Neural cell (in vitro differentiated cells): Measurements from ENCODE around the gene STX18.

Experiments used
- EP300 ChIP-seq: fragments of 450-650 bp; conservative IDR thresholded peaks from 2 replicates; pipeline ENCODE4 v1.6.1; 2014; ENCODE audit warnings: antibody characterized with exemption, mild to moderate bottlenecking, moderate library complexity; ENCODE audit not compliant: poor library complexity, severe bottlenecking
- EZH2 ChIP-seq: fragments of 200-600, 300-800 bp; shearing (Covaris generic), sonication (generic); IDR thresholded peaks from 2 replicates; pipeline ENCODE4 v1.6.1; 2014; ENCODE audit warnings: antibody characterized with exemption, low read length, borderline replicate concordance, mild to moderate bottlenecking; ENCODE audit not compliant: insufficient read depth, poor library complexity, severe bottlenecking
- MXI1 ChIP-seq: fragments of 450-650 bp; conservative IDR thresholded peaks from 2 replicates; pipeline ENCODE4 v1.6.1; 2014; ENCODE audit warnings: antibody characterized with exemption, mild to moderate bottlenecking; ENCODE audit not compliant: poor library complexity, severe bottlenecking
- POLR2AphosphoS5 ChIP-seq: IDR thresholded peaks from 2 replicates; pipeline ENCODE4 v1.6.1; 2012
- RAD21 ChIP-seq: fragments of 450-650 bp; conservative IDR thresholded peaks from 2 replicates; pipeline ENCODE4 v1.6.1; 2014; ENCODE audit warnings: antibody characterized with exemption, mild to moderate bottlenecking, moderate library complexity
- SMC3 ChIP-seq: fragments of 450-650 bp; conservative IDR thresholded peaks from 2 replicates; pipeline ENCODE4 v1.6.1; 2014; ENCODE audit warnings: antibody characterized with exemption, mild to moderate bottlenecking, moderate library complexity; ENCODE audit not compliant: poor library complexity
- TAF1 ChIP-seq: IDR thresholded peaks from 2 replicates; pipeline ENCODE4 v1.6.1; 2012; ENCODE audit warnings: low read depth
- TF ChIP-seq, protein P1 (sequence below): fragments of 450-650 bp; IDR thresholded peaks from 2 replicates; pipeline ENCODE4 v1.5.1; 2014; ENCODE audit warnings: antibody characterized with exemption, mild to moderate bottlenecking, moderate library complexity; ENCODE audit not compliant: poor library complexity, severe bottlenecking
- TF ChIP-seq, protein P2 (sequence below): IDR thresholded peaks from 2 replicates; pipeline ENCODE4 v1.6.1; 2012; ENCODE audit warnings: borderline replicate concordance

DNA sequence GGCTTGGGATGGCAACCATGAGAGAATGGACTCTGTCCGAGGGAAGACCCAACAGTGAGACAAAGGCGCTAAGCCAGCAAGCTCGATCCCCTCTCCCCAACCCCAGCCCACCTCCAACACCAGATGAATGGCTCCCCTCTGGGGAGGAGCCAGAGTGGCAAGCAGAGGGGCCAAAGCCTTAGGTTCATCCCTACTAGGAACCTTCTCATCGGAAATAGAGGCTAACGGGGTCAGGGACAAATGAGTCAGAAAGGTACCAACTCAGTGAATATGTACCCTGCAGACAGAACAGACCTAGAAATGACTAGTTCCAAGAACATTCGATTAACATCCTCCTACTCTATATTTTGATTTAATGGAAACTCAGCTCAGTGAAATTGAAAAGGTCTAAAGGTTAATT, 81.1 kb downstream of the STX18 start:
- TF ChIP-seq, protein P1, sequence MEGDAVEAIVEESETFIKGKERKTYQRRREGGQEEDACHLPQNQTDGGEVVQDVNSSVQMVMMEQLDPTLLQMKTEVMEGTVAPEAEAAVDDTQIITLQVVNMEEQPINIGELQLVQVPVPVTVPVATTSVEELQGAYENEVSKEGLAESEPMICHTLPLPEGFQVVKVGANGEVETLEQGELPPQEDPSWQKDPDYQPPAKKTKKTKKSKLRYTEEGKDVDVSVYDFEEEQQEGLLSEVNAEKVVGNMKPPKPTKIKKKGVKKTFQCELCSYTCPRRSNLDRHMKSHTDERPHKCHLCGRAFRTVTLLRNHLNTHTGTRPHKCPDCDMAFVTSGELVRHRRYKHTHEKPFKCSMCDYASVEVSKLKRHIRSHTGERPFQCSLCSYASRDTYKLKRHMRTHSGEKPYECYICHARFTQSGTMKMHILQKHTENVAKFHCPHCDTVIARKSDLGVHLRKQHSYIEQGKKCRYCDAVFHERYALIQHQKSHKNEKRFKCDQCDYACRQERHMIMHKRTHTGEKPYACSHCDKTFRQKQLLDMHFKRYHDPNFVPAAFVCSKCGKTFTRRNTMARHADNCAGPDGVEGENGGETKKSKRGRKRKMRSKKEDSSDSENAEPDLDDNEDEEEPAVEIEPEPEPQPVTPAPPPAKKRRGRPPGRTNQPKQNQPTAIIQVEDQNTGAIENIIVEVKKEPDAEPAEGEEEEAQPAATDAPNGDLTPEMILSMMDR = no peak
- TF ChIP-seq RAD21 (no peak), TAF1 (no peak), POLR2AphosphoS5 (no peak), EP300 (no peak), EZH2 (no peak), SMC3 (no peak), MXI1 (no peak)
- TF ChIP-seq, protein P2, sequence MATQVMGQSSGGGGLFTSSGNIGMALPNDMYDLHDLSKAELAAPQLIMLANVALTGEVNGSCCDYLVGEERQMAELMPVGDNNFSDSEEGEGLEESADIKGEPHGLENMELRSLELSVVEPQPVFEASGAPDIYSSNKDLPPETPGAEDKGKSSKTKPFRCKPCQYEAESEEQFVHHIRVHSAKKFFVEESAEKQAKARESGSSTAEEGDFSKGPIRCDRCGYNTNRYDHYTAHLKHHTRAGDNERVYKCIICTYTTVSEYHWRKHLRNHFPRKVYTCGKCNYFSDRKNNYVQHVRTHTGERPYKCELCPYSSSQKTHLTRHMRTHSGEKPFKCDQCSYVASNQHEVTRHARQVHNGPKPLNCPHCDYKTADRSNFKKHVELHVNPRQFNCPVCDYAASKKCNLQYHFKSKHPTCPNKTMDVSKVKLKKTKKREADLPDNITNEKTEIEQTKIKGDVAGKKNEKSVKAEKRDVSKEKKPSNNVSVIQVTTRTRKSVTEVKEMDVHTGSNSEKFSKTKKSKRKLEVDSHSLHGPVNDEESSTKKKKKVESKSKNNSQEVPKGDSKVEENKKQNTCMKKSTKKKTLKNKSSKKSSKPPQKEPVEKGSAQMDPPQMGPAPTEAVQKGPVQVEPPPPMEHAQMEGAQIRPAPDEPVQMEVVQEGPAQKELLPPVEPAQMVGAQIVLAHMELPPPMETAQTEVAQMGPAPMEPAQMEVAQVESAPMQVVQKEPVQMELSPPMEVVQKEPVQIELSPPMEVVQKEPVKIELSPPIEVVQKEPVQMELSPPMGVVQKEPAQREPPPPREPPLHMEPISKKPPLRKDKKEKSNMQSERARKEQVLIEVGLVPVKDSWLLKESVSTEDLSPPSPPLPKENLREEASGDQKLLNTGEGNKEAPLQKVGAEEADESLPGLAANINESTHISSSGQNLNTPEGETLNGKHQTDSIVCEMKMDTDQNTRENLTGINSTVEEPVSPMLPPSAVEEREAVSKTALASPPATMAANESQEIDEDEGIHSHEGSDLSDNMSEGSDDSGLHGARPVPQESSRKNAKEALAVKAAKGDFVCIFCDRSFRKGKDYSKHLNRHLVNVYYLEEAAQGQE = no peak
